Stromal cell of bone marrow (primary cell): ENCODE data around the gene ENOSF1.
A peak's percentile ranks its signal among the peaks of the same experiment; 100 is the strongest.

Experiments used
- DNase-seq: peaks from one replicate; pipeline ENCODE4 v3.0.0-alpha.2; 2012; ENCODE audit warnings: low read depth

The ENOSF1 gene

GRCh38 chr18:673317-673716 lies 39.1 kb downstream of the ENOSF1 start:
- no peak for DNase-seq

- DNase-seq = no peak
Measured at GRCh38 chr18:671405-671804, 41.0 kb downstream of the ENOSF1 start.

- DNase-seq = no peak
Measured at GRCh38 chr18:670522-670921, 41.9 kb downstream of the ENOSF1 start.

GRCh38 chr18:669077-669476 lies 43.4 kb downstream of the ENOSF1 start:
- no peak for DNase-seq

GRCh38 chr18:668260-668659 lies 44.2 kb downstream of the ENOSF1 start:
- no peak for DNase-seq

GRCh38 chr18:666628-667027 lies 45.8 kb downstream of the ENOSF1 start:
- DNase-seq = no peak

GRCh38 chr18:666177-666576 lies 46.3 kb downstream of the ENOSF1 start:
- no peak for DNase-seq

- DNase-seq = no peak
Measured at GRCh38 chr18:662197-662596, 50.2 kb downstream of the ENOSF1 start.

- no peak for DNase-seq
Measured at GRCh38 chr18:659597-659996, 52.8 kb downstream of the ENOSF1 start.

- no peak for DNase-seq
Measured at GRCh38 chr18:658947-659533, 53.4 kb downstream of the ENOSF1 start.

GRCh38 chr18:658001-658946 lies 54.2 kb downstream of the ENOSF1 start:
- DNase-seq = peak; percentile 80

- DNase-seq = peak; percentile 7
Measured at GRCh38 chr18:657311-658000, 55.0 kb downstream of the ENOSF1 start, which contains the start of gene TYMS. TSS of gene TYMS (plus strand) at chr18:657653. CDS start at chr18:657743, 90 bp downstream.

- no peak for DNase-seq
Measured at GRCh38 chr18:655445-655844, 57.0 kb downstream of the ENOSF1 start.

GRCh38 chr18:654601-655000 lies 57.8 kb downstream of the ENOSF1 start:
- no peak for DNase-seq

GRCh38 chr18:653512-653911 lies 58.9 kb downstream of the ENOSF1 start:
- no peak for DNase-seq

GRCh38 chr18:652131-652530 lies 60.3 kb downstream of the ENOSF1 start:
- peak; percentile 13 for DNase-seq

- DNase-seq = no peak
Measured at GRCh38 chr18:650428-650858, 62.0 kb downstream of the ENOSF1 start.

GRCh38 chr18:649341-649740 lies 63.1 kb downstream of the ENOSF1 start:
- DNase-seq = no peak

- no peak for DNase-seq
Measured at GRCh38 chr18:647304-647703, 65.1 kb downstream of the ENOSF1 start.

GRCh38 chr18:644395-645004 lies 67.9 kb downstream of the ENOSF1 start:
- DNase-seq = no peak

- no peak for DNase-seq
Measured at GRCh38 chr18:641224-641623, 71.2 kb downstream of the ENOSF1 start.

GRCh38 chr18:635171-635570 lies 77.3 kb downstream of the ENOSF1 start:
- DNase-seq = no peak
